Ovary (tissue), 3 donors: ENCODE measurements around the gene TRIM65.

Source experiments
- CTCF ChIP-seq, 3 donors: fragments of 450-650 bp in 2 of 3; fragments of 200-600 bp in 1 of 3; IDR thresholded peaks; one replicate each; pipeline versions ENCODE4 v1.5.1 to v1.8.0; 2016 to 2022; ENCODE audit warnings: antibody characterized with exemption in 3 of 3, mild to moderate bottlenecking in 1 of 3
- EP300 ChIP-seq: sonication (generic); formaldehyde crosslinking; IDR thresholded peaks from one replicate; pipeline ENCODE4 v1.6.1; 2017; ENCODE audit warnings: antibody characterized with exemption
- POLR2A ChIP-seq: fragments of 450-650 bp; IDR thresholded peaks from one replicate; pipeline ENCODE4 v1.6.1; 2017; ENCODE audit warnings: antibody characterized with exemption, mild to moderate bottlenecking, moderate library complexity
- donor health status: DM: no; HTN: no; CAD: no.

DNA sequence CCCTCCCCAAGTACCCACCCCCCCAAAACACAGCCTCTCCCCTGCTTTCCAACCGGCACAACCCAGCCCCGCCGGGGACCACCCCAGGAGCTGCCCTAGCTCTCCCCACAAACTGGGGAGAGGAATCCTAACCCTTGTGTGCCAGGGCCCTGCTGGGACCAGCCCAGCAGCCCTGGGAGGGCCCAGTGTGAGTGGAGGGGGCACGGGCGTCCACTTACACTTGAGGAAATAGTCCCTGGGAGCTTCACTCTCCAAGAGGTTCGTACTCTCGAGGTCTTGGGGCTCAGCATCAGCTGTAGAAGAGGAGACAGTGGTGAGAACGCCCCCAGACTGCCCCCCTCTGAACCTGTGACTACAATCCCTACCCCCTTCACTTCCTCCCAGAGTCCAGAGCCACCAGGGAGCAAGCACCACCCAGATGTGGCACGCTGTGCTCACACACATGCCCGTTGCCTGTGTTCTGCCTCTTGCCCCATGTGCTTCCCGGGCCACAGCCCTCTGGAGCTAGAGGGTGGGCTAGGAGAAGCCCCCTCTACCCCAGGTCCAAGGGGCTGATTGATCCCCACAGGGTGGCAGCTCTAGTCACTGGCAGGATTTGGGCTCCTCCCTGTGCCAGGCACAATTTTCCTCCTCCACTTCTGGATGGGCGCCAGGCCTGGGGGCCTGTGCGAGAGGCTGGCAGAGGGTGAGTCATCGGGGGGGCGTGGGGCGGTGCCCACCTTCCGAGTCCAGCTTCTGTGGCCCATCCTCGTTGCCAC is 21.4 kb downstream of the TRIM65 start:
- TF ChIP-seq CTCF (IDR thresholded peaks at IDR 0.05) (no peak), POLR2A (no peak), EP300 (no peak)
